GM12878 (cell line): Measurements from ENCODE around the gene ASAP2. TPM values are rescaled to one million over a fixed set of nuclear protein-coding genes. Genes with fewer than 3 reads are reported as not detected.

Experiments
- CBFB ChIP-seq: IDR thresholded peaks from 2 replicates; pipeline ENCODE4 v1.6.1; 2016; ENCODE audit warnings: antibody characterized with exemption, low read depth
- E4F1 ChIP-seq: fragments of 450-650 bp; IDR thresholded peaks from 2 replicates; pipeline ENCODE4 v1.6.1; 2018; ENCODE audit warnings: borderline replicate concordance, mild to moderate bottlenecking; ENCODE audit not compliant: partially characterized antibody
- EGR1 ChIP-seq, 2 experiments: IDR thresholded peaks; 1 replicate in 1 of 2; 2 replicates in 1 of 2; pipeline ENCODE4 v1.6.1; 2011 to 2012; ENCODE audit warnings: low read depth in 2 of 2, low read length in 2 of 2, borderline replicate concordance in 1 of 2, mild to moderate bottlenecking in 1 of 2, moderate library complexity in 1 of 2
- ESRRA ChIP-seq: IDR thresholded peaks from 2 replicates; pipeline ENCODE4 v1.6.1; 2012; ENCODE audit warnings: mild to moderate bottlenecking, low read length, improper control_type of control experiment
- KAT2A ChIP-seq: conservative IDR thresholded peaks from 2 replicates; pipeline ENCODE4 v1.6.1; 2011; ENCODE audit warnings: low read depth, low read length; ENCODE audit not compliant: control insufficient read depth
- MTA3 ChIP-seq: IDR thresholded peaks from 2 replicates; pipeline ENCODE4 v1.6.1; 2012; ENCODE audit warnings: low read length, inconsistent platforms, borderline replicate concordance
- MYC ChIP-seq: IDR thresholded peaks from 2 replicates; pipeline ENCODE4 v1.6.1; 2011; ENCODE audit warnings: mild to moderate bottlenecking, low read length, moderate library complexity, inconsistent platforms; ENCODE audit not compliant: insufficient read depth, insufficient replicate concordance, insufficient read length, severe bottlenecking
- POU2F2 ChIP-seq: IDR thresholded peaks from 3 replicates; pipeline ENCODE4 v1.6.1; 2011; ENCODE audit warnings: low read depth, mild to moderate bottlenecking, low read length, borderline replicate concordance
- PRDM15 ChIP-seq: fragments of 450-650 bp; formaldehyde crosslinking; IDR thresholded peaks from 2 replicates; pipeline ENCODE4 v1.4.0; 2020; ENCODE audit warnings: mild to moderate bottlenecking, moderate library complexity
- RBBP5 ChIP-seq: fragments of 200-600 bp; sonication (generic); conservative IDR thresholded peaks from 2 replicates; pipeline ENCODE4 v1.6.1; 2016
- SMAD1 ChIP-seq: fragments of 450-650 bp; IDR thresholded peaks from 2 replicates; pipeline ENCODE4 v1.6.1; 2018; ENCODE audit warnings: mild to moderate bottlenecking, low read depth; ENCODE audit not compliant: partially characterized antibody
- YBX1 ChIP-seq: fragments of 450-650 bp; IDR thresholded peaks from 2 replicates; pipeline ENCODE4 v1.6.1; 2016; ENCODE audit warnings: antibody characterized with exemption
- ZNF217 ChIP-seq: fragments of 450-650 bp; IDR thresholded peaks from 2 replicates; pipeline ENCODE4 v1.6.1; 2017; ENCODE audit warnings: antibody characterized with exemption, mild to moderate bottlenecking
- polyA plus RNA-seq, 11 experiments: library from polyadenylated mRNA; depleted of rRNA in 4 of 11; unstranded in 6 of 11; stranded (reverse) in 5 of 11; fragments of >200 nt; fragmentation: Nextera tagmentation in 4 of 11; fragmentation: Illumina TruSeq in 1 of 11; extraction: Ambion mirVana in 4 of 11; extraction: Trizol in 1 of 11; gene quantifications; 1 replicate in 1 of 11; 2 replicates in 10 of 11; pipeline versions ENCODE4 v1.2.1 to v1.2.3, GENCODE V29; 2011 to 2016; ENCODE audit warnings: inconsistent platforms in 2 of 11, missing spikeins in 2 of 11, low read depth in 1 of 11
- total RNA-seq, 4 experiments: library from RNA; depleted of rRNA in 3 of 4; stranded (reverse); fragments of >200 nt in 3 of 4; fragmentation: Illumina TruSeq in 1 of 4; extraction: Trizol in 1 of 4; gene quantifications; 2 replicates each; pipeline versions ENCODE4 v1.2.1 to v1.2.3, GENCODE V29; 2013 to 2021
- TF ChIP-seq, protein P1 (sequence below): fragments of 450-650 bp; IDR thresholded peaks from 2 replicates; pipeline ENCODE4 v1.6.1; 2017; ENCODE audit warnings: mild to moderate bottlenecking, moderate library complexity
- TF ChIP-seq, protein P2 (sequence below): IDR thresholded peaks from 2 replicates; pipeline ENCODE4 v1.6.1; 2011; ENCODE audit warnings: borderline replicate concordance, low read depth, mild to moderate bottlenecking, moderate library complexity, low read length; ENCODE audit not compliant: insufficient read depth, poor library complexity, severe bottlenecking

ASAP2 gene
- total and polyA plus RNA-seq, 10 of the 15 experiments (the other 5 are each of a cell fraction or from before 2014, with no cell fraction given) = 0.05 to 0.27 (median 0.07) TPM; not detected in 4

DNA sequence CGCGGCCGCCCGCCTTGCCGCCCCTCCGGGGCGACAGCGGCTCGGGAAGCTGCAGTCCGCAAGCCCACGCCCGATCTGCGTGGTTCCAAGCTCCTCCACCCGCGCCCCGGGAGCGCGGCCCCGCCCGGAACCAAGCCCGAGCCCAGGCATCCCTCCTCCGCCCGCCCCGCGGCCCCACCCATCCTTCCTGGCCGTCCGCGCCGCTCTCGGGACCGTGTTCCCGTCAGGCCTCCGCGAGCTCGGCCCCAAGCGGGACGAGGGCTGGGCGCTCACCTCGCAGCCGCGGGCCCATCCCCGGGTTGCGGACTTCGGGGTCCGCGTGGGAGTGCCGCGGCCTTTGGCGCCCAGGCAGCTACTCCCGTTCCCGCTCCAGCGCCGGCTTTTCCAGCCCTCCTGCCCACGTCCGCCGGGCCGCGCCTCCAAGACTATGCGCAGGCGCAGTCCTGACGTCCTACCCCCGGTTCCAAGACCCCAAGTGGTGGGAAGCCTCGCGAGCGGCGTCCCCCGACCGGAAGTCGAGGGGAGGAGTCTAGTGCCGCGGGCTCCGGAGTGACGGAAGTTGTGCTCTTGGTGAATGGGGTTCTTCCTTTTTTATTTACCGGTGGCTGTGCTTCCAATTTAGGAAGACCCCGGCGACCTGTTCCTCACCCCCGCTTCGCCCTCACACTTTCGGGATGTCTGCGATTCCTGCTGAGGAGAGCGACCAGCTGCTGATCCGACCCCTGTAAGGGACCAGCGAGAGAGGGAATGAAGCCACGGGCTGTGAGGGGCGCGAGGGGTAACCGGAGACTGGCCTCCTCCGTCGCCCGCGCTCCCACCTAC lies 216.7 kb downstream of the ASAP2 start, which contains the start of the genes CPSF3 and ITGB1BP1 (continued):
- TF ChIP-seq E4F1 (peak; percentile 57), SMAD1 (peak; percentile 49), YBX1 (no peak), RBBP5 (no peak), ZNF217 (peak; percentile 64), MTA3 (no peak), POU2F2 (0 out of 3 replicates have a peak, but pooled peaks have one; percentile 8), EGR1 (IDR thresholded peaks at IDR 0.05; ENCODE audit: borderline replicate concordance in 1 of 2, low read depth in 2 of 2, low read length in 2 of 2) (peak in 1 of 2 experiments; percentile 88; a peak in 2 of 3 replicates), KAT2A (no peak), MYC (no peak), ESRRA (peak; percentile 54), PRDM15 (CRISPR knock-in tag) (no peak), CBFB (peak; percentile 33; the same call in 1 of the 2 replicates)
- TF ChIP-seq, protein P1, sequence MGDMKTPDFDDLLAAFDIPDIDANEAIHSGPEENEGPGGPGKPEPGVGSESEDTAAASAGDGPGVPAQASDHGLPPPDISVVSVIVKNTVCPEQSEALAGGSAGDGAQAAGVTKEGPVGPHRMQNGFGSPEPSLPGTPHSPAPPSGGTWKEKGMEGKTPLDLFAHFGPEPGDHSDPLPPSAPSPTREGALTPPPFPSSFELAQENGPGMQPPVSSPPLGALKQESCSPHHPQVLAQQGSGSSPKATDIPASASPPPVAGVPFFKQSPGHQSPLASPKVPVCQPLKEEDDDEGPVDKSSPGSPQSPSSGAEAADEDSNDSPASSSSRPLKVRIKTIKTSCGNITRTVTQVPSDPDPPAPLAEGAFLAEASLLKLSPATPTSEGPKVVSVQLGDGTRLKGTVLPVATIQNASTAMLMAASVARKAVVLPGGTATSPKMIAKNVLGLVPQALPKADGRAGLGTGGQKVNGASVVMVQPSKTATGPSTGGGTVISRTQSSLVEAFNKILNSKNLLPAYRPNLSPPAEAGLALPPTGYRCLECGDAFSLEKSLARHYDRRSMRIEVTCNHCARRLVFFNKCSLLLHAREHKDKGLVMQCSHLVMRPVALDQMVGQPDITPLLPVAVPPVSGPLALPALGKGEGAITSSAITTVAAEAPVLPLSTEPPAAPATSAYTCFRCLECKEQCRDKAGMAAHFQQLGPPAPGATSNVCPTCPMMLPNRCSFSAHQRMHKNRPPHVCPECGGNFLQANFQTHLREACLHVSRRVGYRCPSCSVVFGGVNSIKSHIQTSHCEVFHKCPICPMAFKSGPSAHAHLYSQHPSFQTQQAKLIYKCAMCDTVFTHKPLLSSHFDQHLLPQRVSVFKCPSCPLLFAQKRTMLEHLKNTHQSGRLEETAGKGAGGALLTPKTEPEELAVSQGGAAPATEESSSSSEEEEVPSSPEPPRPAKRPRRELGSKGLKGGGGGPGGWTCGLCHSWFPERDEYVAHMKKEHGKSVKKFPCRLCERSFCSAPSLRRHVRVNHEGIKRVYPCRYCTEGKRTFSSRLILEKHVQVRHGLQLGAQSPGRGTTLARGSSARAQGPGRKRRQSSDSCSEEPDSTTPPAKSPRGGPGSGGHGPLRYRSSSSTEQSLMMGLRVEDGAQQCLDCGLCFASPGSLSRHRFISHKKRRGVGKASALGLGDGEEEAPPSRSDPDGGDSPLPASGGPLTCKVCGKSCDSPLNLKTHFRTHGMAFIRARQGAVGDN = peak; percentile 77
- TF ChIP-seq, protein P2, sequence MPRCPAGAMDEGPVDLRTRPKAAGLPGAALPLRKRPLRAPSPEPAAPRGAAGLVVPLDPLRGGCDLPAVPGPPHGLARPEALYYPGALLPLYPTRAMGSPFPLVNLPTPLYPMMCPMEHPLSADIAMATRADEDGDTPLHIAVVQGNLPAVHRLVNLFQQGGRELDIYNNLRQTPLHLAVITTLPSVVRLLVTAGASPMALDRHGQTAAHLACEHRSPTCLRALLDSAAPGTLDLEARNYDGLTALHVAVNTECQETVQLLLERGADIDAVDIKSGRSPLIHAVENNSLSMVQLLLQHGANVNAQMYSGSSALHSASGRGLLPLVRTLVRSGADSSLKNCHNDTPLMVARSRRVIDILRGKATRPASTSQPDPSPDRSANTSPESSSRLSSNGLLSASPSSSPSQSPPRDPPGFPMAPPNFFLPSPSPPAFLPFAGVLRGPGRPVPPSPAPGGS = peak; percentile 78
